Natural killer cell (primary cell): ENCODE results near the gene OR10H1. TPM values are rescaled to one million over a fixed set of nuclear protein-coding genes. Genes with fewer than 3 reads are reported as not detected.

Experiments used
- ATAC-seq, 3 donors: fragments of 150-1000 bp in 2 of 3; fragments of 200-7000 bp in 1 of 3; cut with Tn5 transposase; 1 replicate in 1 of 3; 2 replicates in 2 of 3; pipeline ENCODE4 v1.10.0; 2021; ENCODE audit warnings: mild to moderate bottlenecking in 2 of 3, moderate library complexity in 2 of 3
- DNase-seq, 2 donors: peaks; one replicate each; pipeline versions ENCODE4 v3.0.0 to v3.0.0-alpha.2; 2013 to 2021; ENCODE audit warnings: mixed read lengths in 1 of 2
- H3K27ac ChIP-seq: one replicate; pipeline ENCODE4 v1.5.1; 2013; ENCODE audit warnings: mild to moderate bottlenecking, low read length
- H3K27me3 ChIP-seq: one replicate; pipeline ENCODE4 v1.6.1; 2013; ENCODE audit warnings: low read length; ENCODE audit not compliant: control insufficient read depth, insufficient read depth
- H3K36me3 ChIP-seq: one replicate; pipeline ENCODE4 v1.6.1; 2013; ENCODE audit warnings: low read length; ENCODE audit not compliant: control insufficient read depth, insufficient read depth
- H3K4me1 ChIP-seq: one replicate; pipeline ENCODE4 v1.6.1; 2013; ENCODE audit warnings: low read length; ENCODE audit not compliant: control insufficient read depth, insufficient read depth
- H3K4me3 ChIP-seq: one replicate; pipeline ENCODE4 v1.5.1; 2013; ENCODE audit warnings: low read length
- H3K9me3 ChIP-seq: one replicate; pipeline ENCODE4 v1.6.1; 2013; ENCODE audit warnings: low read length; ENCODE audit not compliant: control insufficient read depth, insufficient read depth
- H3K27ac Mint-ChIP-seq, 2 donors: one replicate each; pipeline ENCODE4 v1.8.0; 2022; ENCODE audit warnings: mild to moderate bottlenecking in 2 of 2, mixed read lengths in 2 of 2, moderate library complexity in 1 of 2
- H3K27me3 Mint-ChIP-seq, 2 donors: one replicate each; pipeline ENCODE4 v1.8.0; 2022; ENCODE audit warnings: low read depth in 2 of 2, mixed read lengths in 2 of 2
- H3K36me3 Mint-ChIP-seq: one replicate; pipeline ENCODE4 v1.8.0; 2022; ENCODE audit warnings: mixed read lengths
- H3K4me1 Mint-ChIP-seq, 2 donors: one replicate each; pipeline ENCODE4 v1.8.0; 2022; ENCODE audit warnings: mixed read lengths in 2 of 2
- H3K4me3 Mint-ChIP-seq: one replicate; pipeline ENCODE4 v1.8.0; 2022; ENCODE audit warnings: mild to moderate bottlenecking, moderate library complexity, mixed read lengths
- H3K9me3 Mint-ChIP-seq, 2 donors: one replicate each; pipeline ENCODE4 v1.8.0; 2022; ENCODE audit warnings: mixed read lengths in 2 of 2
- WGBS: methylation state at CpG from one replicate; pipeline ENCODE4 v1.1.7; 2013; ENCODE audit warnings: missing lambda C conversion rate; ENCODE audit not compliant: insufficient coverage; 5-methylcytosine and 5-hydroxymethylcytosine counted together
- intact Hi-C: fragments of 100-400 bp; cut with micrococcal nuclease; formaldehyde crosslinking; loops from one replicate; pipeline ENCODE4 v1.14.2; 2022
- total RNA-seq, 4 donors: library from RNA; stranded (reverse); fragments of 120-200 nt in 1 of 4; gene quantifications; one replicate each; pipeline versions ENCODE4 v1.2.3 to v1.2.4, GENCODE V29; 2013 to 2022
- TF ChIP-seq, protein P1 (sequence below): fragments of 200-600 bp; IDR thresholded peaks from one replicate; pipeline ENCODE4 v1.8.0; 2022; ENCODE audit warnings: antibody characterized with exemption

Gene OR10H1, protein sequence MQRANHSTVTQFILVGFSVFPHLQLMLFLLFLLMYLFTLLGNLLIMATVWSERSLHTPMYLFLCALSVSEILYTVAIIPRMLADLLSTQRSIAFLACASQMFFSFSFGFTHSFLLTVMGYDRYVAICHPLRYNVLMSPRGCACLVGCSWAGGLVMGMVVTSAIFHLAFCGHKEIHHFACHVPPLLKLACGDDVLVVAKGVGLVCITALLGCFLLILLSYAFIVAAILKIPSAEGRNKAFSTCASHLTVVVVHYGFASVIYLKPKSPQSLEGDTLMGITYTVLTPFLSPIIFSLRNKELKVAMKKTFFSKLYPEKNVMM
- under 1 TPM in 2 of 3 donors, not detected in 1; 0.08 to 0.12 TPM for total RNA-seq
- 0.14 TPM for total RNA-seq (2013)

DNA sequence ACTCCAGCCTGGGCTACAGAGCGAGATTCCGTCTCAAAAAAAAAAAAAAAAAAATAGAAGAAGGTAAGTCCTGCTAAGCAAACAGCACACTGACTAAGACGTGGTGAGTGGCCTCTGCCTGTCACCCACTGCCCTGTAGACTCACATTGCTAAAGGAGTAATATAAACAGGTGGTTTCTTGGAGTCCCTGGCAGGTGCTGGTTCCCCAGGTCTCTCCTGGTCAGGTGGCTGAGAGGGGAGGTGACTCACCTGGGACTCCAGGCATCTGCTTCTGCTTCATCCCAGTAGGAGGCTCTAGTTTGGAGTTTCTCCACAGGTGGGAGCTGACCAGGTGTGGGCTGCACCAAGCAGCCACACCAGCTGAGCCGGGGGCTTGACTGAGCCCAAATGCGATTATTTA is at the start of gene OR10H1:
Gene OR10H1, minus strand, starts transcription at position 359 of the 400 bp plus-strand sequence. CDS start 7,627 bp downstream, outside the sequence.
- Mint-ChIP-seq H3K36me3 (no peaks in the 10 kb centered on the region), H3K9me3 (no peaks in the 10 kb centered on the region), H3K27ac (no peak within 1 kb of the TSS), H3K27me3 (peaks cover 25% of the 10 kb centered on the region in 2 donors), H3K4me3 (no peak within 1 kb of the TSS), H3K4me1 (peaks cover 0 to 15% of the 10 kb centered on the region in 2 donors)
- intact Hi-C loops, result no loop called here
- TF ChIP-seq, protein P1, sequence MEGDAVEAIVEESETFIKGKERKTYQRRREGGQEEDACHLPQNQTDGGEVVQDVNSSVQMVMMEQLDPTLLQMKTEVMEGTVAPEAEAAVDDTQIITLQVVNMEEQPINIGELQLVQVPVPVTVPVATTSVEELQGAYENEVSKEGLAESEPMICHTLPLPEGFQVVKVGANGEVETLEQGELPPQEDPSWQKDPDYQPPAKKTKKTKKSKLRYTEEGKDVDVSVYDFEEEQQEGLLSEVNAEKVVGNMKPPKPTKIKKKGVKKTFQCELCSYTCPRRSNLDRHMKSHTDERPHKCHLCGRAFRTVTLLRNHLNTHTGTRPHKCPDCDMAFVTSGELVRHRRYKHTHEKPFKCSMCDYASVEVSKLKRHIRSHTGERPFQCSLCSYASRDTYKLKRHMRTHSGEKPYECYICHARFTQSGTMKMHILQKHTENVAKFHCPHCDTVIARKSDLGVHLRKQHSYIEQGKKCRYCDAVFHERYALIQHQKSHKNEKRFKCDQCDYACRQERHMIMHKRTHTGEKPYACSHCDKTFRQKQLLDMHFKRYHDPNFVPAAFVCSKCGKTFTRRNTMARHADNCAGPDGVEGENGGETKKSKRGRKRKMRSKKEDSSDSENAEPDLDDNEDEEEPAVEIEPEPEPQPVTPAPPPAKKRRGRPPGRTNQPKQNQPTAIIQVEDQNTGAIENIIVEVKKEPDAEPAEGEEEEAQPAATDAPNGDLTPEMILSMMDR, result no peak
- Histone ChIP-seq H3K9me3 (no peaks in the 10 kb centered on the region), H3K27me3 (no peaks in the 10 kb centered on the region), H3K4me3 (no peak within 1 kb of the TSS), H3K36me3 (no peaks in the 10 kb centered on the region), H3K27ac (no peak within 1 kb of the TSS), H3K4me1 (peaks cover 9% of the 10 kb centered on the region)
- DNase-seq, result no peak
- WGBS, result 76% methylated on average over 5 of the region's 5 CpGs
- ATAC-seq, result no peak

DNA sequence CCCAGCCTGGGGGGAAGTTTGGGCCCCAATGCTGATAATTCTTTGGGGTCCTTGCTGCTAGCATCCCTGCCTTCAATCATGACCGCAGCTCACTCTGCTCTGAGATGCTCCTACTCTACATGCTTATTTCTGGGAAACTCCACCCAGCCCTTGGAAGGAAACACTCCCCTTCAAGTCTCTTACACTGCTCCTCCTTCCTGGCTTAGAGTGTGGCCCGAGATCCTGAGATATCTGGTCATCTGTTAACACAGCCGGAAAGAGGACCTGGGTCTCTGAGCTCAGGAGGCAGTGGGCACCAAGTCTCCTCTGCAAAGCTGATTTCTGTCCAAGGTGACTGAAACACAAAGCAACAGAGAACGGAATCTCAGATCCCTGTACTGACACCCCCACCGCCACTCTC is 49.4 kb upstream of the OR10H1 start:
- no peak overlapping the region for H3K27ac Mint-ChIP-seq
- intact Hi-C loops, result no loop called here
- WGBS, result 73% methylated on average over 5 of the region's 5 CpGs

DNA sequence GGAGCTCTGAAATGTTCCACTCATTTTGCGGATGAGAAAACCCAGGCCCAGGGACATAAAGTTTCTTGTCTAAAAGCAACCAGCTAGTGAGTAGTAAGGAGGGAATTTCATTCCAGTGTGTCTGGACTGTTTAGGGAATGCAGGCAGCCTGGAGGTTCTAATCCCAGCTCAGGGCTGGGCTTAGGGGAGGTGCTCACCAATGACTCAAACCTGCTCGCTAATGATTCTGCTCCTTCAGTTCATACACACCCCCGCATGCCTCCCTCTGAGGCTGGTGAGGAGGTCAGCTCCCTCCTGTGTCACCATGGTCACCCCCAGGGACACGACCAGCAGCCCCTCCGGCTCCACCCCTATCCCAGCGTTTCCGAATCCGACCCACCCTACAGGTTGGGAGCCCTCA is 47.8 kb upstream of the OR10H1 start:
- intact Hi-C loops, result no loop called here
- TF ChIP-seq, protein P1, result no peak
- no peaks in the 10 kb centered on the region for H3K4me1 Mint-ChIP-seq
- Histone ChIP-seq H3K27me3 (no peaks in the 10 kb centered on the region), H3K36me3 (no peaks in the 10 kb centered on the region), H3K4me1 (no peaks in the 10 kb centered on the region), H3K4me3 (no peak overlapping the region), H3K27ac (no peak overlapping the region), H3K9me3 (no peaks in the 10 kb centered on the region)
- no peaks in the 10 kb centered on the region for H3K9me3 Mint-ChIP-seq
- no peaks in the 10 kb centered on the region for H3K36me3 Mint-ChIP-seq
- H3K27me3 Mint-ChIP-seq, result peaks cover 0 to 6% of the 10 kb centered on the region in 2 donors
- no peak overlapping the region for H3K4me3 Mint-ChIP-seq
- ATAC-seq, result no peak
- H3K27ac Mint-ChIP-seq, result no peak overlapping the region
- no peak for DNase-seq
- WGBS, result 86% methylated on average over 8 of the region's 8 CpGs

More for the DNA sequence above, 49.4 kb upstream of the OR10H1 start:
- H3K4me3 ChIP-seq, result no peak overlapping the region
- Mint-ChIP-seq H3K9me3 (no peaks in the 10 kb centered on the region), H3K4me3 (no peak overlapping the region), H3K36me3 (no peaks in the 10 kb centered on the region), H3K4me1 (peaks cover 5 to 7% of the 10 kb centered on the region in 2 donors), H3K27me3 (peaks cover 8 to 12% of the 10 kb centered on the region in 2 donors)
- no peak for DNase-seq
- H3K27me3 ChIP-seq, result no peaks in the 10 kb centered on the region
- TF ChIP-seq, protein P1, result no peak
- H3K27ac ChIP-seq, result no peak overlapping the region
- no peaks in the 10 kb centered on the region for H3K4me1 ChIP-seq
- ATAC-seq, result no peak
- H3K9me3 ChIP-seq, result no peaks in the 10 kb centered on the region
- no peaks in the 10 kb centered on the region for H3K36me3 ChIP-seq

DNA sequence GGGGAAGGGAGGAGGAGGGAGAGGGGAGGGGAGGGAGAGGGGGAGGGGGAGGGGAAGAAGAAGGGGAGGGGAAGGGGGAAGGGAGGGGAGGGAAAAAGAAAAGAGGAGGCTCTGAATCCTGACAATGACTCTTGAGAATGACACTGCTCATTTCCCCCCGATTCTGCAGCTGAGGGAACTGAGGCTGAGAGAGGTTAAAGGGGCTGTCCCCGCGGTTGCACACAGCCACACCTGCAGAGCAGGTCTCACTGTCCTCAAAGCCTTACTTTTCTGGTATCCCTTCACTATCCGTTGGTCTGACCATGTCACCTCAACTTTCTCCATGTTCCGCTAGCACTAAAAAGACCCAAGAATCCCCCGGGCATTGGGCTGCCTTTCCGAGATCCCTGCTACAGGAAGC is 47.0 kb upstream of the OR10H1 start:
- Histone ChIP-seq H3K27ac (no peak overlapping the region), H3K4me1 (no peaks in the 10 kb centered on the region), H3K4me3 (no peak overlapping the region), H3K9me3 (no peaks in the 10 kb centered on the region), H3K27me3 (no peaks in the 10 kb centered on the region), H3K36me3 (no peaks in the 10 kb centered on the region)
- Mint-ChIP-seq H3K27me3 (peaks cover 0 to 6% of the 10 kb centered on the region in 2 donors), H3K4me3 (no peak overlapping the region), H3K4me1 (no peaks in the 10 kb centered on the region), H3K36me3 (no peaks in the 10 kb centered on the region), H3K27ac (no peak overlapping the region), H3K9me3 (no peaks in the 10 kb centered on the region)
- 53% methylated on average over 7 of the region's 7 CpGs for whole genome bisulfite sequencing
- no peak for ATAC-seq
- intact Hi-C loops, result no loop called here
- DNase-seq, result no peak
- TF ChIP-seq, protein P1, result no peak
